Ecto neural progenitor cell (in vitro differentiated cells): ENCODE data around the gene CDX1.
"Not testable (repeated sequence)": the region's sequence is repeated elsewhere in the genome, so short reads cannot be mapped to it uniquely, and the experiment has no call there.

Experiments
- DNase-seq: peaks from one replicate; pipeline ENCODE4 v3.0.0-alpha.2; 2018; ENCODE audit warnings: low spot score

The CDX1 gene

GRCh38 chr5:150233706-150234105, 67.1 kb downstream of the CDX1 start:
- DNase-seq, result not testable (repeated sequence)
